Natural killer cell treated with Interleukin-12 subunit alpha and Interleukin-12 subunit beta and Interleukin-15 and Interleukin-18, amount 100 ng/mL, for 72 hours (primary cell): ENCODE measurements around the gene EXD3. TPM values are rescaled to one million over a fixed set of nuclear protein-coding genes. Genes with fewer than 3 reads are reported as not detected.
A peak's percentile ranks its signal among the peaks of the same experiment; 100 is the strongest.
"Not testable (repeated sequence)": the region's sequence is repeated elsewhere in the genome, so short reads cannot be mapped to it uniquely, and the experiment has no call there.

Experiments used
- ATAC-seq, 2 donors: fragments of 150-1000 bp; cut with Tn5 transposase in 1 of 2; sonication (Bioruptor Pico), chemical (Tn5 transposase) in 1 of 2; 2 replicates each; pipeline ENCODE4 v1.10.0; 2021
- DNase-seq: peaks from one replicate; pipeline ENCODE4 v3.0.0; 2022; ENCODE audit warnings: low spot score
- H3K27ac Mint-ChIP-seq, 2 donors: 1 replicate in 1 of 2; 2 replicates in 1 of 2; pipeline ENCODE4 v1.8.0; 2022; ENCODE audit warnings: mixed read lengths in 2 of 2, mild to moderate bottlenecking in 1 of 2, moderate library complexity in 1 of 2
- H3K27me3 Mint-ChIP-seq, 2 donors: 1 replicate in 1 of 2; 2 replicates in 1 of 2; pipeline ENCODE4 v1.8.0; 2022; ENCODE audit warnings: mixed read lengths in 2 of 2
- H3K36me3 Mint-ChIP-seq: one replicate; pipeline ENCODE4 v1.8.0; 2022; ENCODE audit warnings: mixed read lengths
- H3K4me1 Mint-ChIP-seq, 2 donors: 1 replicate in 1 of 2; 2 replicates in 1 of 2; pipeline ENCODE4 v1.8.0; 2022; ENCODE audit warnings: low read depth in 2 of 2, mixed read lengths in 2 of 2, mild to moderate bottlenecking in 1 of 2
- H3K4me3 Mint-ChIP-seq: one replicate; pipeline ENCODE4 v1.8.0; 2022; ENCODE audit warnings: mixed read lengths
- H3K9me3 Mint-ChIP-seq: 2 replicates; pipeline ENCODE4 v1.8.0; 2022; ENCODE audit warnings: mixed read lengths
- total RNA-seq, 2 donors: library from RNA; stranded (reverse); gene quantifications; one replicate each; pipeline ENCODE4 v1.2.3, GENCODE V29; 2022

Gene EXD3, protein sequence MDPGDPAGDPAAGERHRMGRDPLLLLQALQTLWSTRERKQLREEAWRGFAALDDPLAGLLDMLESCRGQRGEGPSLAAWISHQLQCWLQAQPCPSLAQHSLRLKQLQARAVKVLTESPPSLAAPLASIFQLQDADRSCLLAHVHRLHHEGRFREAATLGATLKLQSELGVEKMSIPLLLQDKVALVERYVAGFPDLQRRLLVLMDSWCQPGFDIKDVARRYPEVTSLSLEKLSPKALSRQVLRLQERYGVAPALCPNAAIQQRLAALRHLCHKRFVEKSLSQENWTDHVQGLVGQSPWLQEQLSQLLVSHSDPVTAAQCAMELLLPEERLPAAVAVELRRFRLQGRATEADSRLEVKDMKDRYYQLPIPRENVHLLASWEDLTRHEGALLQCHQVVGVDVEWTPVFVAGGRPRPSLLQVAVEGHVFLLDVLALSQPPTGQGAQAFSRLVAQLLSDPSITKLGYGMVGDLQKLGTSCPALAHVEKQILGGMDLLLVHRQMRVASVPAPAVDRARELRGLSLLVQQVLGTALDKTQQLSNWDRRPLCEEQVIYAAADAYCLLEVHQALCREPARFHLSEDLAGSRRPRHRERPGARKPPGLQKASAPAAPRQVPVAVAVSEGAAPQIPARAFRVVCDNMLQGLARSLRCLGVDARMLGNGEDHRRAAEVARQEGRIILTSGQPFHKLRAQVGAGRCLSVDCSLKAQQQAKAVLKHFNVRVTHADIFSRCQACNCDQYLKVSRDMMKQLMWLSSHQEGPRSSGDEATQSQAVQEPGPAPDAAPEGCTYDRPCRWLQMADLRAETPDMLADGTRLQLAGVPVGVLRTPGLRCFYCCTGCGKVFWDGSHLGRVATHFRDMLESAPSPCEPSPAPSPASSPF
- total RNA-seq = 1 to 10 TPM; 7.6 to 7.9 TPM

DNA sequence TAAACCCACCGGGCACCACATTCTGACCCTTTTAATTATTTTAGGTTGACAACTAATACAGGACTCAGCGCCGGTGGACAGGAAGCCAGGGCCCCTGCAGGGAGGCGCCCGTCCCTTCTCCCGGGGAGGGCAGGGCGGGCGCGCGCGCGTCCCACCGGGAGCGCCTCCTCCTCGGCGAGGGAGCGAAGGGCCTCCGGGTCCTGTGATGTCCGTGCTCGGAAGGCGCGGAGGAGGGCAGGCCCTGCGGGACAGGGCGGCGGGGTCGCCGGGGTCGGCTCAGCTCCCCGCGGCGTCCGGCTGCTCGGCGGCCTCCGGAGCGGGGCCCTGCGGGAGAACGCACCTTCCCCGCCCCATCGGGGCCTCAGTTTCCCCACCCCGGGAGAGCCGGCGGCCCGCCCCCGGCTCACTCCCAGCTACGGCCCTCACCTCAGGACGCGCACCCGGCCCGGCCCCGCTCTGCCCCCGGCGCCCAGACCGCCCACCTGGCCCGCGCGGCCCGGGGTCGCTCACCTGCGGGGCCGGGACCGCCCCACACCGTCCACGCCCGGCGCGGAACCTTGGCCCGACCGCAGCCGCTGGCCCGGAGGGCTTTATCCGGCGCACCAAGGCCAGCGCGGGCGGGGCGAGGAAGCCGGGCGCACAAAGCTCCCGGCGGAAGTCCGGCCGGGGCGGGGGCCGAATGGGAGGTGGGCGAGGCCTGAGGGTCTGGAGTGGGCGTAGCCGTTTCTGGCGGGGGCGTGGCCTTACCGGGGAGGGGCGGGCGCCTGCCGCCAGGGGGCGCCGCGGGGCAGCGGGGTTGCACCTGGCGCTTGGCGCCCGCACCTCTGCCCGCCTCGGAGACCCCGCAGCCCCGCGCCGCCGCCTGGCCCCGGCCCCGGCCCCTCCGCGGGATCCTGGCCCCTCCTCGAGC is at the start of gene EXD3, which contains the start of gene NOXA1:
Gene EXD3, minus strand, starts transcription at position 559 of the 910 bp plus-strand sequence. CDS start 27,805 bp downstream, outside the sequence.
Gene NOXA1, plus strand, starts transcription at position 790 of the 910 bp plus-strand sequence. CDS start 137 bp downstream, outside the sequence.
- Mint-ChIP-seq H3K4me3 (peak within 1 kb of the TSS; percentile 87), H3K36me3 (no peaks in the 10 kb centered on the region), H3K4me1 (peaks cover 2 to 4% of the 10 kb centered on the region in 2 donors), H3K27ac (peak within 1 kb of the TSS in 1 of 2 donors; percentile 70), H3K27me3 (no peaks in the 10 kb centered on the region), H3K9me3 (no peaks in the 10 kb centered on the region)
- ATAC-seq = peak; percentile 97 to 99
- DNase-seq = peak; percentile 97

DNA sequence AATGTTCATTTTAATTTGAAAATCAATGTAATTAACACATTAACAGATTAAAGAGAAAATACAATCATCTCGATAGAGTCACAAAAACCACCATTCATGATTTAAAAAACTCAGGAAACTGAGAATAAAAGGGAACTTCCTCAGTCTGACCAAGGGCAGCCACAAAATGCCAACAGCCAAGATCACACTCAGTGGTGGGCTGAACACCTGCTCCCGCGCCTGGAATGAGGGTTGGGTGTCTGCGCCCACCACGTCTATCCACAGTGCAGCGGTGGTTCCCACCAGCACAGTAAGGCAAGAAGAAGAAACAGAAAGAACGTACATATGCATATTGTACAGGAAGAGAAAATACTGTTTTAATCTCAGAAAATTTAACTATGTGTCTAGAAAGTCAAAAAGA is 47.8 kb upstream of the EXD3 start:
- Mint-ChIP-seq H3K36me3 (peaks cover 12% of the 10 kb centered on the region), H3K9me3 (peaks cover 1% of the 10 kb centered on the region), H3K27me3 (peaks cover 5 to 12% of the 10 kb centered on the region in 2 donors), H3K4me3 (no peak overlapping the region), H3K4me1 (peaks cover 9 to 16% of the 10 kb centered on the region in 2 donors), H3K27ac (no peak overlapping the region)
- ATAC-seq = no peak
- no peak for DNase-seq

DNA sequence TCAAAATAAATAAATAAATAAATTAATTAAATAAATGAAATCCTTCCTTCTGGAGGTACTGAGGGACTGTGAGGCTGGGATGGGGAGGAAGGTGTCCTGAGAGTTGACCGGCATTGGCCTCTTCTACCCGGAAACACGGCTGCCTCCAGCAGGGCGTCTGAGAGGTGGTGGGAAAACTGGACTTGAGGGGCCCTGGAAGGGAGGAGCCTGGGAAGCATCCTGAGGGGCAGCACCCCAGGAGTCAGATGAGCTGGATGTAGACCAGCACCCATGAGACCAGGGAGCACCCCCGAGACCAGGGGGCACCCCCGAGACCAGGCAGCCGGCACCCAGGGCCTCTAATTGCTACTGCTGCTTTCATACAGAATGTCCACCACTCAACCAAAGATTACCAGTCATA is 44.9 kb upstream of the EXD3 start:
- Mint-ChIP-seq H3K36me3 (peaks cover 1% of the 10 kb centered on the region), H3K27me3 (peaks cover 5 to 10% of the 10 kb centered on the region in 2 donors), H3K4me1 (peaks cover 9 to 16% of the 10 kb centered on the region in 2 donors), H3K27ac (no peak overlapping the region), H3K9me3 (no peaks in the 10 kb centered on the region), H3K4me3 (no peak overlapping the region)
- DNase-seq = no peak
- no peak for ATAC-seq

DNA sequence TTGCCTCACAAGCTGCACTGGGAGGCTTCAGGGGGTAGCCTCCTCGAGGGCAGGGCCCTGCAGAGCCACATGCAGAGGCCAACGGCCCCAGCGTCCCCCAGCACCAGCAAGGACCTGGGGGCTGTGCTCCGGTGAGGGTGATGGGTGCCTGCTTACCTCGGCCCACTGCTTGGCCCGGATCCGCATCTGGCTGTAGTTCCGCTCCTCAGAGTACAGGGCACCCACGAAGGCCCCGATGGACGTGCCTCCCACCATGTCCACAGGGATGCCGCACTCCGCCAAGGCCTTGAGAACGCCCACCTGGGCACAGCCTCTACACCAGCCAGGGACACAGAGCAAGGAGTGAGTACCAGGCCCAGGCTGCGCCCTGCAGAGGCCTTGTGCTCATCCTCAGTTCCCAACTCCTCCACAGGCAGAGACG is 44.2 kb upstream of the EXD3 start:
- Mint-ChIP-seq H3K4me1 (peaks cover 9 to 16% of the 10 kb centered on the region in 2 donors), H3K27ac (no peak overlapping the region), H3K36me3 (no peaks in the 10 kb centered on the region), H3K9me3 (no peaks in the 10 kb centered on the region), H3K27me3 (peaks cover 5 to 10% of the 10 kb centered on the region in 2 donors), H3K4me3 (no peak overlapping the region)
- no peak for ATAC-seq
- DNase-seq = no peak

DNA sequence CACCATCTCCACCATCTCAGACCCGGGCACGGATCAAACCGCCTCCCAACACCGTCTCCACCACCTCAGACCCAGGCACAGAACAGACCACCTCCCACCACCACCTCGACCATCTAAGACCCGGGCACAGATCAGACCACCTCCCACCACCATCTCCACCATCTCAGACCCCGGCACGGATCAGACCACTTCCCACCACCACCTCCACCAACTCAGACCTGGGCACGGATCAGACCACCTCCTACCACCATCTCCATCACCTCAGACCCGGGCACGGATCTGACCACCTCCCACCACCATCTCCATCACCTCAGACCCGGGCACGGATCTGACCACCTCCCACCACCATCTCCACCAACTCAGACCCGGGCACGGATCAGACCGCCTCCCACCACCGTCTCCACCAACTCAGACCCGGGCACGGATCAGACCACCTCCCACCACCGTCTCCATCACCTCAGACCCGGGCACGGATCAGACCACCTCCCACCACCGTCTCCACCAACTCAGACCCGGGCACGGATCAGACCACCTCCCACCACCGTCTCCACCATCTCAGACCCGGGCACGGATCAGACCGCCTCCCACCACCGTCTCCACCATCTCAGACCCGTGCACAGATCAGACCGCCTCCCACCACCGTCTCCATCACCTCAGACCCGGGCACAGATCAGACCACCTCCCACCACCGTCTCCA is 43.6 kb upstream of the EXD3 start:
- H3K9me3 Mint-ChIP-seq, H3K36me3 Mint-ChIP-seq, DNase-seq, ATAC-seq, H3K27ac Mint-ChIP-seq, H3K27me3 Mint-ChIP-seq, H3K4me3 Mint-ChIP-seq: not testable (repeated sequence)
- peaks cover 9 to 16% of the 10 kb centered on the region in 2 donors for H3K4me1 Mint-ChIP-seq

DNA sequence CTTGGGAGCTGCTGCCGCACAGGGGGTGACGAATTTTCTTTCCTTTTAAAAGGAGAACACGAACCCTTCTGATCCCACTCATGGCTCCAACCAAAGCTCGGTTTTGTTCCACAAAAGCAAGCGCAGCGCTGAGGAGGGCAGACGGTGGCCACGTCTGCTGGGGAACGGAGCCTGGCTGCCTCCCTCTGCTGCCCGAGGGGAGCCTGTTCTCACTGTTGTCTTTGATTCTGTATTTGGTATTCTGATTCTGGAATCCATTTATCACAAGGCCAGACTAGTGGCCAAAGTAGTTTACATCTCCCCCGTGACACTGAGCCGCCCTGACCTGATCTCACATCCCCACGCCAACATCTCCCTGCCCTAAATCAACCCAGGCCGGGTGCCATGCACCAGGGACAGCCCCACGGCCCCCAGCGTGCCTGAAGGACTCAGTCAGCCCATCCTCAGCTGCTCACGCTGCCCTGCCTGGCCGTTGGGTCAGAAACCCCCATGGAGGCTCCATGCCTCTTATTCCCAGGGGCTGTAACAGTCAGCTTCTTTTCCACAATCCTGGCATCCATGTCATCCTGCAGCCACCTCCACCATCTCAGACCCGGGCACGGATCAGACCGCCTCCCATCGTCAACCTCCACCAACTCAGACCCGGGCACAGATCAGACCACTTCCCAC is 42.9 kb upstream of the EXD3 start:
- DNase-seq (no peak), ATAC-seq (no peak)
- peak overlapping the region in 1 of 2 donors; percentile 8 for H3K27ac Mint-ChIP-seq
- peaks cover 5 to 7% of the 10 kb centered on the region in 2 donors for H3K27me3 Mint-ChIP-seq
- no peaks in the 10 kb centered on the region for H3K9me3 Mint-ChIP-seq
- H3K4me3 Mint-ChIP-seq = no peak overlapping the region
- peaks cover 7 to 14% of the 10 kb centered on the region in 2 donors for H3K4me1 Mint-ChIP-seq
- no peaks in the 10 kb centered on the region for H3K36me3 Mint-ChIP-seq

DNA sequence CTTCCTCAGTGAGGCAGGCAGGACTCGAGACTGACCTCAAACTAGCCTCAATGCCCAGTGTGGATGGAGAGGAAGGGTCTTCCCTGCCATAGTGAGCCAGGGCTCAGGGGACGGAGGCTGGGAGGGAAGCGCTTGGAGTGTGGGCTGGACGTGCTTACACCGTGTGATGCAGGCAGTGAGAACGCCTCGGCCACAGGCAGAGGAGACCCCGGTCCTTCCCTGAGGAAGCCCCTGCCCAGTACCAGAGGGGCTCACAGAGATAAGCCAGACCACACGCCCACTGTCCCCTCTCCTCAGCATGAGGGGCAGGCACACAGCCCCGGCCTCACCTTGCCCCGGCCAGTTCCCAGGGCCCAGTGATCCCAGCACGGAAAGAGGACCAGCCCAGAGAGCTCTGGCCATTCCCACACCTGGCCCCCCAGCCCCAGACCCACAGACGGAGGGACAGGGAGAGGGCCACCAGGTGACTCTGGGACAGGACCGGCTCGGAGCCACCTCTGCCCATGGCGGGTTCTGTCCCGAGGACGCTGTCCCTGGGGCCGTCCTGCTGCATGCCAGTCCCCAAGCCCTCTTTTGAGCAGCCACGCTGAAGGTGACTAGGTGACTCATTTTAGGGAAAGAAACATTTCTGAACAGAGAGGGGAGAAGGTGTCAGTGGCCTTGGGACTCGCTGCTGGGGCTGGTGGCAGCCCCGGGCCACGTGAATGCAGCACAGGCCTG is 42.2 kb upstream of the EXD3 start:
- Mint-ChIP-seq H3K4me1 (peaks cover 2 to 10% of the 10 kb centered on the region in 2 donors), H3K9me3 (no peaks in the 10 kb centered on the region), H3K27ac (no peak overlapping the region), H3K36me3 (no peaks in the 10 kb centered on the region), H3K27me3 (peaks cover 5% of the 10 kb centered on the region in 2 donors), H3K4me3 (no peak overlapping the region)
- ATAC-seq (no peak), DNase-seq (no peak)

DNA sequence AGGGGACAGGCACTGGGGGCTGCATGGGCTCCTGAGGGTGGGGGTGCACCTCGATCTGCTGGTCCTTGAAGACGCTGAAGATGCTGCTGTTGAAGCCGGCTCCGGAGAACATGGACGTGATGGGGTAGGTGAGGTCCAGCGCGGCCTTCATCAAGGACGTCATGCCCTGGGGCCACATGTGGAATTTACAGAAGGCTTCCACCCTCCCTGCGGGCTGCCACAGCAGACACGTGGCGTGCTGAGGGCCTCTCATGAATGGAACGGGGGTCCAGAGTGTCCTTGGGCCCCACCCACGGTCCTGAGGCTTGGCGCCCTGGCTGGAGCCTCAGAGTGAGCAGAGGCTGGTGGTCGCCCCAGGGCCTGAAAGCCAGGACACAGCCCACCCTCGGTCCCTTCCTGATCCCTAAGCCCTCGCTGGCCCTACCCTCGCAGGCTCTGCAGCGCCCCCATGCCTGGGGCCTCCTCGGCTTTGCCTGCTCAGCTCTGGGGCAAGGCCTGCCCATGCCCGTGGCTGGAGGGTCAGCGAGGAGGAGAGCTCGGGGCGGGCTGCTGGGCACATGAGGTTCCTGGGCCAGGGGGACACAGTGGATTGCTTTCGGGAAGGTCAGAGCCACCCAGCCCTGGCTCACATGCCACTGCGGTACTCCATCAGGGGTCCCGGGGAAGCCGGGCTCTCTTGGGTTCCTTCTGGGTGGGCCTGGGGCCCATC is 41.5 kb upstream of the EXD3 start:
- no peak for DNase-seq

DNA sequence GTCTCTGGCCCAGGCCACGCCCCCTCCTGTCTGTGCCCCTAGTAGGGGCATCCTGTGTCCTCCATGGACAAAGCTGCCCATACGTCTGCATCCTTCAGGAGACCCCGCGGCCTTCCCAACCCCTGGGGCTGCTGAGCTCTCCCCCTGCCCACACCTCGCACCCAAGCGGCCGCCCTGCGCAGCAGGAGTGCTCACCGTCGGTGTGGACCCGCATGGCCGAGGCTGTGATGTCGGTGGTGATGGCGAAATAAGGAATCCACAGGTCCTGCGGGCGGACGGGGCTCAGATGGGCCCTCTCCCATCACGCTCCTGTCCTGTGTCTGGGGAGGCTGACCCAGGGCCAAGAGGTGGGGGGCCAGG is 40.9 kb upstream of the EXD3 start:
- Mint-ChIP-seq H3K4me3 (no peak overlapping the region), H3K9me3 (no peaks in the 10 kb centered on the region), H3K27ac (no peak overlapping the region), H3K27me3 (peaks cover 0 to 2% of the 10 kb centered on the region in 2 donors), H3K36me3 (no peaks in the 10 kb centered on the region), H3K4me1 (peaks cover 1 to 4% of the 10 kb centered on the region in 2 donors)
- DNase-seq (no peak), ATAC-seq (no peak)

More for the DNA sequence above, 41.5 kb upstream of the EXD3 start:
- ATAC-seq = no peak
- Mint-ChIP-seq H3K36me3 (no peaks in the 10 kb centered on the region), H3K4me1 (peaks cover 4 to 7% of the 10 kb centered on the region in 2 donors), H3K4me3 (no peak overlapping the region), H3K27ac (no peak overlapping the region), H3K27me3 (peaks cover 4 to 5% of the 10 kb centered on the region in 2 donors), H3K9me3 (no peaks in the 10 kb centered on the region)

DNA sequence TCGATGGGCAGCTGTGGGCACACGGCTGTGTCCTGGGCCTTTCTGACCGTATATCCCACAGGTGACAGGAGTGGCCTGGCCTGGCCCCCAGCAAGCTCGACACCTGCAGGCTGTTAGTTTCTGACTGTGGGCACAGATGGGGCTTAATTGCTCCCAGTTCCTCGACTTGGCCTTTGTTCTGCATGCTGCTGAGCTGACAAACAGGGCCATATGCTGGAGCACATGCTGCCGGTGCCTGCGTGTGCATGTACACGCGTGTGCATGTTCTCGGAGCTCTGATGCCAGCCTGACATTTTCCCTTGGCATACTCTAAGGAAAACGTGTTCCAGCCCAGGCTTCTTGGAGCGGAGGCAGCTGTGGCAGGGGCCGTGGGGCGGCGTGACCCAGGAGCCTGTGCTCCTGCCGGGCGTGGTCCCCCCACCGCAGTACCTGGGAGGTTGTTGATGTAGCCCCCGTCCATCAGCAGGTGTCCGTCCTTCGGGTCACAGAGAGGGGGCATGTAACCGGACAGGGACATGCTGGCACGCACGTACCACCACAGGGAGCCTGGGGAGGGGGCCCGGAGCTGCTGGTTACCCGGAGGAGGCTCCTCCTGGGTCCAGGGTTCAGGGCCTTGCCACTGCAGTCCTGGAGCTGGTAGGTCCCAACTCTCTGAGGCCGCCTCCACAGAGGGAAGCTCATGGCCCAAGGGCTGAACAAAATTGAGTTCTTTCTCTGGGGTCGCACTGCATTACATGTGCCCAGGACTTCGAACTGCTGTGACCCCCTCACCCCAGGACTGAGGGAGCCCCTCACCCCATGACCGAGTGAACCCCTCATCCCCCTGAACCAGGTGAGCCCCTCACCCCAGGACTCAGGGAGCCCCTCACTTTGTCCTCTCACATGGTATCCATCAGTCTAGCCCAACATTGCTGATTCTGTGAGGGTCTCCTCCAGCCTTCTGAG is 40.3 kb upstream of the EXD3 start:
- H3K27ac Mint-ChIP-seq = no peak overlapping the region
- peaks cover 0 to 4% of the 10 kb centered on the region in 2 donors for H3K4me1 Mint-ChIP-seq
- DNase-seq (no peak), ATAC-seq (no peak)
- peaks cover 0 to 2% of the 10 kb centered on the region in 2 donors for H3K27me3 Mint-ChIP-seq
- H3K4me3 Mint-ChIP-seq = no peak overlapping the region
- no peaks in the 10 kb centered on the region for H3K9me3 Mint-ChIP-seq
- no peaks in the 10 kb centered on the region for H3K36me3 Mint-ChIP-seq
